Testis (tissue), 2 donors: Measurements from ENCODE around the gene ST7.

Experiments used
- CTCF ChIP-seq, 3 experiments: fragments of 450-650 bp in 2 of 3; fragments of 200-600 bp in 1 of 3; sonication (generic) in 1 of 3; IDR thresholded peaks; one replicate each; pipeline ENCODE4 v1.5.1; 2016 to 2019; ENCODE audit warnings: antibody characterized with exemption in 3 of 3, mild to moderate bottlenecking in 2 of 3, moderate library complexity in 1 of 3
- POLR2A ChIP-seq: fragments of 450-650 bp; IDR thresholded peaks from one replicate; pipeline ENCODE4 v1.6.1; 2017; ENCODE audit warnings: antibody characterized with exemption, mild to moderate bottlenecking, moderate library complexity

GRCh38 chr7:117203205-117203604 lies 249.9 kb downstream of the ST7 start:
- TF ChIP-seq CTCF (IDR thresholded peaks at IDR 0.05): no peak
- no peak for TF ChIP-seq POLR2A
